H1 (cell line): ENCODE data around the gene RADX. TPM values are rescaled to one million over a fixed set of nuclear protein-coding genes. Genes with fewer than 3 reads are reported as not detected.

Experiments
- CTCF ChIA-PET: fragments of 300-600 bp; sonication (Branson Sonifier 250); formaldehyde crosslinking; loops from one replicate; lab custom pipeline; 2021; ENCODE audit not compliant: partially characterized antibody; lab: Charles Lee
- POLR2A ChIA-PET: fragments of 300-600 bp; sonication (Branson Sonifier 250); formaldehyde crosslinking; loops from one replicate; lab custom pipeline; 2021; ENCODE audit warnings: inconsistent platforms; ENCODE audit not compliant: partially characterized antibody; lab: Charles Lee
- DNase-seq, 2 experiments: peaks; one replicate each; pipeline versions ENCODE4 v3.0.0 to v3.0.0-alpha.2; 2010 to 2022; ENCODE audit warnings: low spot score in 2 of 2, low read depth in 1 of 2, mixed read lengths in 1 of 2
- FAIRE-seq: peaks from 2 replicates; lab custom pipeline; 2011; peaks lifted over from hg19 to GRCh38; lab: Jason Lieb, UNC
- H2AFZ ChIP-seq: 2 replicates; pipeline ENCODE4 v1.8.1; 2012; ENCODE audit warnings: low read length, inconsistent platforms
- H2AK5ac ChIP-seq: 2 replicates; pipeline ENCODE4 v1.6.1; 2013; ENCODE audit warnings: low read depth, low read length
- H2BK120ac ChIP-seq: replicated peaks from 2 replicates; pipeline ENCODE3; 2013; ENCODE audit warnings: low read depth, low read length, inconsistent platforms
- H2BK12ac ChIP-seq: 2 replicates; pipeline ENCODE4 v1.6.1; 2013; ENCODE audit warnings: low read depth, low read length
- H2BK15ac ChIP-seq: 2 replicates; pipeline ENCODE4 v1.6.1; 2013; ENCODE audit warnings: low read length
- H2BK20ac ChIP-seq: 2 replicates; pipeline ENCODE4 v1.6.1; 2013; ENCODE audit warnings: low read length
- H2BK5ac ChIP-seq: 2 replicates; pipeline ENCODE4 v1.6.1; 2013; ENCODE audit warnings: low read depth, low read length
- H3K14ac ChIP-seq: 2 replicates; pipeline ENCODE4 v1.6.1; 2013; ENCODE audit warnings: inconsistent platforms; ENCODE audit not compliant: insufficient read length
- H3K18ac ChIP-seq: 2 replicates; pipeline ENCODE4 v1.6.1; 2013; ENCODE audit warnings: low read length; ENCODE audit errors: extremely low read depth
- H3K23ac ChIP-seq: 2 replicates; pipeline ENCODE4 v1.6.1; 2013; ENCODE audit warnings: inconsistent platforms; ENCODE audit not compliant: insufficient read length
- H3K23me2 ChIP-seq: 2 replicates; pipeline ENCODE4 v1.6.1; 2013; ENCODE audit warnings: low read depth, low read length
- H3K27ac ChIP-seq: 2 replicates; pipeline ENCODE4 v1.6.1; 2011; ENCODE audit warnings: low read depth, low read length, inconsistent platforms
- H3K27me3 ChIP-seq, 4 experiments: replicated peaks in 1 of 4; 1 replicate in 1 of 4; 2 replicates in 3 of 4; pipeline versions ENCODE4 v1.6.1 to v1.8.1; 2011 to 2013; ENCODE audit warnings: low read length in 3 of 4, mild to moderate bottlenecking in 3 of 4, inconsistent platforms in 2 of 4, mixed read lengths in 2 of 4, moderate library complexity in 1 of 4; ENCODE audit not compliant: control insufficient read depth in 3 of 4, insufficient read depth in 3 of 4; ENCODE audit errors: extremely low read depth in 1 of 4
- H3K36me3 ChIP-seq, 4 experiments: 2 replicates each; pipeline versions ENCODE4 v1.6.1 to v1.8.1; 2011 to 2013; ENCODE audit warnings: mild to moderate bottlenecking in 4 of 4, low read length in 3 of 4, moderate library complexity in 2 of 4, control low read depth in 1 of 4, inconsistent platforms in 1 of 4; ENCODE audit not compliant: insufficient read depth in 4 of 4, control insufficient read depth in 2 of 4
- H3K4ac ChIP-seq: replicated peaks from 2 replicates; pipeline ENCODE3; 2013; ENCODE audit warnings: low read length, low read depth, mixed read lengths, inconsistent platforms; ENCODE audit not compliant: insufficient read length
- H3K4me1 ChIP-seq, 4 experiments: replicated peaks in 1 of 4; 1 replicate in 1 of 4; 2 replicates in 3 of 4; pipeline versions ENCODE4 v1.6.1 to v1.8.1; 2011 to 2013; ENCODE audit warnings: low read length in 3 of 4, inconsistent platforms in 2 of 4, mixed read lengths in 1 of 4; ENCODE audit not compliant: insufficient read depth in 4 of 4, control insufficient read depth in 3 of 4
- H3K4me2 ChIP-seq, 2 experiments: 2 replicates each; pipeline versions ENCODE4 v1.6.1 to v1.8.1; 2011 to 2013; ENCODE audit warnings: low read depth in 2 of 2, low read length in 2 of 2, control low read depth in 1 of 2, inconsistent platforms in 1 of 2, mild to moderate bottlenecking in 1 of 2; ENCODE audit not compliant: insufficient read depth in 1 of 2
- H3K4me3 ChIP-seq, 4 experiments: fragments of 200-600, 300-600 bp in 1 of 4; sonication (generic), shearing (Covaris generic), sonication (Bioruptor Twin) in 1 of 4; 2 replicates each; pipeline versions ENCODE4 v1.5.1 to v1.8.1; 2011 to 2016; ENCODE audit warnings: low read length in 4 of 4, low read depth in 3 of 4, control low read depth in 2 of 4, inconsistent platforms in 2 of 4, mild to moderate bottlenecking in 2 of 4, mixed read lengths in 1 of 4, moderate library complexity in 1 of 4; ENCODE audit not compliant: insufficient read depth in 2 of 4; ENCODE audit errors: extremely low read depth in 1 of 4
- H3K56ac ChIP-seq: replicated peaks from 2 replicates; pipeline ENCODE3; 2013; ENCODE audit warnings: low read depth, mild to moderate bottlenecking, mixed read lengths, low read length, inconsistent platforms; ENCODE audit not compliant: insufficient read length
- H3K79me1 ChIP-seq: 2 replicates; pipeline ENCODE4 v1.6.1; 2013; ENCODE audit warnings: low read depth, low read length, control low read depth
- H3K79me2 ChIP-seq, 2 experiments: 2 replicates each; pipeline versions ENCODE4 v1.6.1 to v1.8.1; 2012 to 2013; ENCODE audit warnings: low read length in 2 of 2, mild to moderate bottlenecking in 2 of 2, inconsistent platforms in 1 of 2; ENCODE audit not compliant: insufficient read depth in 2 of 2, control insufficient read depth in 1 of 2
- H3K9ac ChIP-seq, 4 experiments: replicated peaks in 1 of 4; 1 replicate in 1 of 4; 2 replicates in 3 of 4; pipeline versions ENCODE4 v1.6.1 to v1.8.1; 2011 to 2013; ENCODE audit warnings: low read depth in 3 of 4, low read length in 3 of 4, control low read depth in 2 of 4, mild to moderate bottlenecking in 2 of 4, moderate library complexity in 2 of 4, inconsistent platforms in 1 of 4; ENCODE audit errors: extremely low read depth in 1 of 4
- H3K9me3 ChIP-seq, 2 experiments: 2 replicates each; pipeline versions ENCODE4 v1.6.1 to v1.8.1; 2012 to 2013; ENCODE audit warnings: mild to moderate bottlenecking in 2 of 2, moderate library complexity in 2 of 2, control low read depth in 1 of 2, inconsistent platforms in 1 of 2, low read depth in 1 of 2, low read length in 1 of 2, mixed read lengths in 1 of 2; ENCODE audit not compliant: insufficient read depth in 2 of 2
- H4K20me1 ChIP-seq, 2 experiments: replicated peaks in 1 of 2; 2 replicates each; pipeline versions ENCODE3 to v1.8.1; 2011 to 2013; ENCODE audit warnings: inconsistent platforms in 2 of 2, low read length in 2 of 2, mild to moderate bottlenecking in 1 of 2; ENCODE audit not compliant: insufficient read depth in 2 of 2, control insufficient read depth in 1 of 2
- H4K5ac ChIP-seq: 2 replicates; pipeline ENCODE4 v1.6.1; 2013; ENCODE audit warnings: low read length, low read depth, mixed read lengths, inconsistent platforms; ENCODE audit not compliant: insufficient read length
- H4K8ac ChIP-seq: 2 replicates; pipeline ENCODE4 v1.8.0; 2013; ENCODE audit warnings: mild to moderate bottlenecking, moderate library complexity, low read length, inconsistent platforms; ENCODE audit not compliant: insufficient read depth; ENCODE audit errors: extremely low read depth
- H4K91ac ChIP-seq: replicated peaks from 2 replicates; pipeline ENCODE3; 2013; ENCODE audit warnings: low read length, mixed read lengths, inconsistent platforms; ENCODE audit not compliant: insufficient read length
- CBX8 ChIP-seq: fragments of 300-800, 300-1000 bp; sonication (generic); IDR thresholded peaks from 2 replicates; pipeline ENCODE4 v1.7.1; 2016; ENCODE audit warnings: low read depth, low read length, borderline replicate concordance
- CHD1 ChIP-seq: IDR thresholded peaks from 2 replicates; pipeline ENCODE4 v1.6.1; 2012; ENCODE audit warnings: low read depth, low read length, improper control_type of control experiment
- GABPA ChIP-seq: IDR thresholded peaks from 2 replicates; pipeline ENCODE4 v1.6.1; 2011; ENCODE audit warnings: mild to moderate bottlenecking, low read length, moderate library complexity, borderline replicate concordance; ENCODE audit not compliant: insufficient read depth
- HDAC6 ChIP-seq: IDR thresholded peaks from one replicate; pipeline ENCODE4 v1.7.1; 2012; ENCODE audit warnings: low read depth, mild to moderate bottlenecking, inconsistent platforms, low read length, moderate library complexity
- NRF1 ChIP-seq: IDR thresholded peaks from 2 replicates; pipeline ENCODE4 v1.6.1; 2011; ENCODE audit warnings: mild to moderate bottlenecking, low read depth, low read length, improper control_type of control experiment
- RXRA ChIP-seq: IDR thresholded peaks from 2 replicates; pipeline ENCODE4 v1.6.1; 2011; ENCODE audit warnings: low read depth, mild to moderate bottlenecking, low read length, moderate library complexity; ENCODE audit not compliant: insufficient read depth
- SRF ChIP-seq: IDR thresholded peaks from 2 replicates; pipeline ENCODE4 v1.6.1; 2011; ENCODE audit warnings: mild to moderate bottlenecking, low read depth, low read length, moderate library complexity
- TAF1 ChIP-seq: IDR thresholded peaks from 2 replicates; pipeline ENCODE4 v1.6.1; 2011; ENCODE audit warnings: mild to moderate bottlenecking, low read depth, low read length
- TAF7 ChIP-seq: optimal IDR thresholded peaks from 2 replicates; pipeline ENCODE3; 2011; ENCODE audit warnings: low read depth, mild to moderate bottlenecking, inconsistent platforms, low read length, moderate library complexity, borderline replicate concordance
- WGBS, 2 experiments: shearing (Covaris generic) in 1 of 2; methylation state at CpG; one replicate each; pipeline versions ENCODE4 v1.1.6 to v1.1.7; 2013 to 2015; ENCODE audit warnings: low lambda C conversion rate in 2 of 2, mixed read lengths in 2 of 2, inconsistent platforms in 1 of 2, low coverage in 1 of 2, missing lambda C conversion rate in 1 of 2; ENCODE audit not compliant: insufficient replicate concordance in 2 of 2, insufficient coverage in 1 of 2, insufficient read length in 1 of 2; ENCODE audit errors: extremely low coverage in 1 of 2, missing lambda C conversion rate in 1 of 2; 5-methylcytosine and 5-hydroxymethylcytosine counted together
- polyA plus RNA-seq, 7 experiments: library from polyadenylated mRNA; depleted of rRNA in 3 of 7; stranded (reverse) in 5 of 7; unstranded in 2 of 7; fragments of >200 nt in 5 of 7; fragments of 200-250 nt in 2 of 7; gene quantifications; 1 replicate in 5 of 7; 2 replicates in 1 of 7; 4 replicates in 1 of 7; pipeline versions ENCODE4 v1.2.1 to v1.2.3, GENCODE V29; 2011 to 2013; ENCODE audit warnings: missing spikeins in 2 of 7, mixed read lengths in 2 of 7
- total RNA-seq: library from RNA; stranded (reverse); fragmentation: NEBNext Ultra II Directional; extraction: Animal tissue kit (Norgen Biotek cat#: 25700); gene quantifications from 2 replicates; pipeline ENCODE4 v1.2.1, GENCODE V29; 2021

The RADX gene
- total and polyA plus RNA-seq, 2 of the 8 experiments (the other 6 are each of a cell fraction or from before 2014, with no cell fraction given), result 1.7 to 4.5 TPM

GRCh38 chrX:106566362-106566761, 45.4 kb upstream of the RADX start:
- WGBS, 2 experiments, result 96% methylated on average over 8 of the region's 8 CpGs; no CpG with 5 or more reads in 1 of the 2 experiments
- no peak for FAIRE-seq
- H3K9me3 ChIP-seq, result no peaks in the 10 kb centered on the region
- TF ChIP-seq CHD1 (no peak), CBX8 (no peak), TAF1 (no peak), GABPA (no peak), NRF1 (no peak), RXRA (no peak), HDAC6 (no peak), TAF7 (no peak), SRF (no peak)

More at GRCh38 chrX:106566362-106566761, 45.4 kb upstream of the RADX start:
- POLR2A ChIA-PET, result no interaction called here
- no peaks in the 10 kb centered on the region for H3K79me1 ChIP-seq
- no peak overlapping the region for H2BK15ac ChIP-seq
- H3K36me3 ChIP-seq, result no peaks in the 10 kb centered on the region
- no peak overlapping the region for H2BK5ac ChIP-seq
- CTCF ChIA-PET, result no interaction called here
- no peak overlapping the region for H3K4me3 ChIP-seq
- no peak overlapping the region for H3K27ac ChIP-seq
- no peak for DNase-seq
- H3K4me2 ChIP-seq, result no peak overlapping the region
- no peak overlapping the region for H2AFZ ChIP-seq
- H4K20me1 ChIP-seq, result no peaks in the 10 kb centered on the region
- no peak overlapping the region for H3K18ac ChIP-seq
- no peak overlapping the region for H3K56ac ChIP-seq
- no peaks in the 10 kb centered on the region for H3K4me1 ChIP-seq
- H3K23ac ChIP-seq, result no peak overlapping the region
- no peak overlapping the region for H2BK12ac ChIP-seq
- no peaks in the 10 kb centered on the region for H3K23me2 ChIP-seq
- H2BK20ac ChIP-seq, result no peak overlapping the region
- no peak overlapping the region for H2AK5ac ChIP-seq
- no peak overlapping the region for H3K14ac ChIP-seq
- H2BK120ac ChIP-seq, result no peak overlapping the region
- H4K8ac ChIP-seq, result no peak overlapping the region
- no peaks in the 10 kb centered on the region for H3K79me2 ChIP-seq
- H4K91ac ChIP-seq, result no peak overlapping the region
- H3K9ac ChIP-seq, result no peak overlapping the region
- H4K5ac ChIP-seq, result no peak overlapping the region
- H3K4ac ChIP-seq, result no peak overlapping the region
- no peaks in the 10 kb centered on the region for H3K27me3 ChIP-seq
